Mesothelial cell of epicardium (in vitro differentiated cells): ENCODE measurements around the gene NT5C2. TPM values are rescaled to one million over a fixed set of nuclear protein-coding genes. Genes with fewer than 3 reads are reported as not detected.

Source experiments
- DNase-seq, 2 experiments: peaks; one replicate each; pipeline ENCODE4 v3.0.0; 2021; ENCODE audit warnings: low spot score in 2 of 2; ENCODE audit not compliant: unreplicated experiment in 2 of 2
- H3K27ac Mint-ChIP-seq: 2 replicates; pipeline ENCODE4 v1.8.0; 2021; ENCODE audit warnings: mixed read lengths
- H3K27me3 Mint-ChIP-seq: 2 replicates; pipeline ENCODE4 v1.8.0; 2021; ENCODE audit warnings: low read depth, mixed read lengths
- H3K36me3 Mint-ChIP-seq: 2 replicates; pipeline ENCODE4 v1.8.0; 2021; ENCODE audit warnings: mixed read lengths
- H3K4me1 Mint-ChIP-seq: 2 replicates; pipeline ENCODE4 v1.8.0; 2021; ENCODE audit warnings: mixed read lengths
- H3K4me3 Mint-ChIP-seq: 2 replicates; pipeline ENCODE4 v1.8.0; 2021; ENCODE audit warnings: mild to moderate bottlenecking, moderate library complexity, mixed read lengths
- H3K9me3 Mint-ChIP-seq: 2 replicates; pipeline ENCODE4 v1.8.0; 2021; ENCODE audit warnings: mixed read lengths
- CTCF ChIP-seq: fragments of 200-600 bp; sonication (generic); IDR thresholded peaks from one replicate; pipeline ENCODE4 v1.5.0; 2021; ENCODE audit warnings: antibody characterized with exemption; ENCODE audit not compliant: unreplicated experiment
- total RNA-seq: library from RNA; stranded (reverse); gene quantifications from 3 replicates; pipeline ENCODE4 v1.2.1, GENCODE V29; 2021

The NT5C2 gene
- total RNA-seq, 1 donor from 2014 or later, result 77.7 TPM

DNA sequence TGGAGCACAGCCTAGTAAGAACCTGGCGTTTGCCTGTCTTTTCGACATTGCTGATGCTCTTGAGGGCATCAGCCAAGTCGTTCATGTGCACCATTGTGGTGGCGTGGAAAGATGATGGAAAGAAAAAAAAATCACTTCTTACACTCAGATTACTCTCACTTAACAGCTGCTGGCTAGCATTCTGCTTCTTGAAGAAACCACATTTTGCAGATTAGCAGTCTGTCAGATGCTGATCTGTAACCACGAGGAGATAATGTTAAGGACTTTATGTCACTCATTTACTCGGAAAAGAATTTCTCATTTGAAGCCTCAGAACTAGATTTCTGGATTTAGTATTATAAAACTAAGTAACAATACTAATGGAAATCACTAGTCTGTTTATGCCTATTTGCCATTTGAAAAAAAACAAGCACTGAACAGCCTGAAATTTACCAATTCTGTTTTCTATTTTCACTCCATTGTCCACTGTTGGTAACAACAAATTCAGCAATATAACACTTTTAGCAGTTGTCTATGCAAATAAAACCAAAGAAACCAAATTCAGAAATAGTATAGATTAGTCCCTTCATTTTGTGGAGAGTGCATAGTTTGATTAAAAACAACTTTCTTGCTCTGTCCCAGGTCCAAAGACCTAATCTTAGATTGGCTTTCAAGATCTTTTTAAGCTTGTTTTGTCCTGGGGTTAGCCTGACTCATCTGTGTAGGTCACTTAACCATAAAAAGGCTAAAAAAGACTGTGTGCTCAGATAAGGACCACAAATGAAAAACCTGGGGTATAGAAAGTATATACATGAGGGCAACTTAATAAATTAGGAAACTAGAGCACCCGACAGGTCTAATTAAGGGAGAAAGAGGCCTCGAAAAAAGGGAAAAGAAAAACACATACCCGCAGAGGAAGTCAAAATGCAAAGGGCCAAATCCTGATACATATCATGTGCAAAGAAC lies 67.5 kb downstream of the NT5C2 start:
- Mint-ChIP-seq H3K4me1 (peaks cover 13% of the 10 kb centered on the region), H3K4me3 (no peak overlapping the region), H3K36me3 (peaks cover 15% of the 10 kb centered on the region), H3K27me3 (no peaks in the 10 kb centered on the region), H3K27ac (peak overlapping the region; percentile 11), H3K9me3 (peaks cover 2% of the 10 kb centered on the region)
- DNase-seq, result no peak
- TF ChIP-seq CTCF, result no peak

- H3K36me3 Mint-ChIP-seq, result peaks cover 14% of the 10 kb centered on the region
- peaks cover 13% of the 10 kb centered on the region for H3K4me1 Mint-ChIP-seq
- no peaks in the 10 kb centered on the region for H3K27me3 Mint-ChIP-seq
- DNase-seq, result no peak
- no peaks in the 10 kb centered on the region for H3K9me3 Mint-ChIP-seq
- H3K4me3 Mint-ChIP-seq, result no peak overlapping the region
- H3K27ac Mint-ChIP-seq, result no peak overlapping the region
- no peak for TF ChIP-seq CTCF
Observed at GRCh38 chr10:103124420-103125096, 68.5 kb downstream of the NT5C2 start.

- no peak overlapping the region for H3K27ac Mint-ChIP-seq
- no peak overlapping the region for H3K4me3 Mint-ChIP-seq
- TF ChIP-seq CTCF, result no peak
- no peaks in the 10 kb centered on the region for H3K27me3 Mint-ChIP-seq
- DNase-seq, result no peak
- peaks cover 14% of the 10 kb centered on the region for H3K36me3 Mint-ChIP-seq
- H3K4me1 Mint-ChIP-seq, result peaks cover 13% of the 10 kb centered on the region
- H3K9me3 Mint-ChIP-seq, result no peaks in the 10 kb centered on the region
Observed at GRCh38 chr10:103123282-103124024, 69.6 kb downstream of the NT5C2 start.

- no peak for TF ChIP-seq CTCF
- Mint-ChIP-seq H3K4me3 (no peak overlapping the region), H3K4me1 (peaks cover 13% of the 10 kb centered on the region), H3K27ac (no peak overlapping the region), H3K9me3 (no peaks in the 10 kb centered on the region), H3K27me3 (no peaks in the 10 kb centered on the region), H3K36me3 (peaks cover 8% of the 10 kb centered on the region)
- no peak for DNase-seq
Observed at GRCh38 chr10:103120977-103121735, 71.9 kb downstream of the NT5C2 start.

DNA sequence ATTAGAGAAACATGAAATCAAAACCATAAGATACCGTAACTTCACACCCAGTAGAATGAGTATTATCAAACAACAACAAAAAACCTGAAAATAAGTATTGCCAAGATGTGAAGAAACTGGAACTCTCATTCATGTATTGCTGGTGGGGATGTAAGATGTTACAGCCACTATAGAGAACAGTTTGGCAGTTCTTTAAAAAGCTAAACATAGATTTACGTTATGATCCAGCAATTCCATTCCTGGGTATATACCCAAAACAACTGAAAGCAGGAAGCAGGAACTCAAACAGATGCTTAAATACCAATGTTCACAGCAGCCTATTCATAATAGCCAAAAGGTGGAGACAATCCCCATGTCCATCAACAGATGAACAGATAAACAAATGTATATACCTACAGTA lies 72.5 kb downstream of the NT5C2 start:
- no peaks in the 10 kb centered on the region for H3K27me3 Mint-ChIP-seq
- H3K9me3 Mint-ChIP-seq, result no peaks in the 10 kb centered on the region
- peaks cover 5% of the 10 kb centered on the region for H3K36me3 Mint-ChIP-seq
- no peak for DNase-seq
- peaks cover 7% of the 10 kb centered on the region for H3K4me1 Mint-ChIP-seq
- no peak overlapping the region for H3K27ac Mint-ChIP-seq
- no peak for TF ChIP-seq CTCF
- H3K4me3 Mint-ChIP-seq, result no peak overlapping the region
